Measurements from ENCODE around the gene MAP2K5.

The MAP2K5 gene

GRCh38 chr15:67564021-67564967, 21.8 kb downstream of the MAP2K5 start:
- Histone ChIP-seq H3K36me3 (no peaks in the 10 kb centered on the region), H3K27me3 (ENCODE audit: insufficient read depth, low read depth, severe bottlenecking) (no peaks in the 10 kb centered on the region)

GRCh38 chr15:67564968-67565345, 22.5 kb downstream of the MAP2K5 start:
- TF ChIP-seq CTCF (IDR thresholded peaks at IDR 0.05; ENCODE audit: low read depth, low read length), result no peak
- no peaks in the 10 kb centered on the region for H3K9me3 ChIP-seq (ENCODE audit: severe bottlenecking)
- no peaks in the 10 kb centered on the region for H3K36me3 ChIP-seq
- H3K27me3 ChIP-seq (ENCODE audit: insufficient read depth, low read depth, severe bottlenecking), result no peaks in the 10 kb centered on the region
- no peak overlapping the region for H3K27ac ChIP-seq
- DNase-seq, result no peak
- no peak overlapping the region for H3K4me3 ChIP-seq (ENCODE audit: low read depth, low read length)

More at GRCh38 chr15:67564021-67564967, 21.8 kb downstream of the MAP2K5 start:
- no peaks in the 10 kb centered on the region for H3K9me3 ChIP-seq (ENCODE audit: severe bottlenecking)
- DNase-seq, result no peak
- H3K27ac ChIP-seq, result no peak overlapping the region
- H3K4me3 ChIP-seq (ENCODE audit: low read depth, low read length), result no peak overlapping the region
- no peak for TF ChIP-seq CTCF (IDR thresholded peaks at IDR 0.05; ENCODE audit: low read depth, low read length)

GRCh38 chr15:67569668-67570067, 27.2 kb downstream of the MAP2K5 start:
- H3K4me3 ChIP-seq (ENCODE audit: low read depth, low read length), result no peak overlapping the region
- DNase-seq, result no peak
- no peak overlapping the region for H3K27ac ChIP-seq
- no peaks in the 10 kb centered on the region for H3K27me3 ChIP-seq (ENCODE audit: insufficient read depth, low read depth, severe bottlenecking)
- H3K36me3 ChIP-seq, result no peaks in the 10 kb centered on the region
- TF ChIP-seq CTCF (IDR thresholded peaks at IDR 0.05; ENCODE audit: low read depth, low read length), result no peak
- no peaks in the 10 kb centered on the region for H3K9me3 ChIP-seq (ENCODE audit: severe bottlenecking)

- Histone ChIP-seq H3K27ac (no peak overlapping the region), H3K36me3 (no peaks in the 10 kb centered on the region), H3K4me3 (ENCODE audit: low read depth, low read length) (no peak overlapping the region), H3K27me3 (ENCODE audit: insufficient read depth, low read depth, severe bottlenecking) (no peaks in the 10 kb centered on the region), H3K9me3 (ENCODE audit: severe bottlenecking) (no peaks in the 10 kb centered on the region)
- no peak for DNase-seq
- no peak for TF ChIP-seq CTCF (IDR thresholded peaks at IDR 0.05; ENCODE audit: low read depth, low read length)
Observed at GRCh38 chr15:67570875-67571647, 28.6 kb downstream of the MAP2K5 start.

- no peak for TF ChIP-seq CTCF (IDR thresholded peaks at IDR 0.05; ENCODE audit: low read depth, low read length)
- Histone ChIP-seq H3K27ac (no peak overlapping the region), H3K36me3 (no peaks in the 10 kb centered on the region), H3K4me3 (ENCODE audit: low read depth, low read length) (no peak overlapping the region), H3K27me3 (ENCODE audit: insufficient read depth, low read depth, severe bottlenecking) (no peaks in the 10 kb centered on the region), H3K9me3 (ENCODE audit: severe bottlenecking) (no peaks in the 10 kb centered on the region)
- DNase-seq, result no peak
Observed at GRCh38 chr15:67571648-67572415, 29.3 kb downstream of the MAP2K5 start.
